ENCODE measurements around the gene CNTNAP5. TPM values are rescaled to one million over a fixed set of nuclear protein-coding genes. Genes with fewer than 3 reads are reported as not detected.

CNTNAP5 gene
- total RNA-seq, 1 donor from 2014 or later = not detected

- no peak for DNase-seq
Observed at GRCh38 chr2:124478761-124479160, 453.7 kb downstream of the CNTNAP5 start.

GRCh38 chr2:124480958-124481357 lies 455.9 kb downstream of the CNTNAP5 start:
- DNase-seq = no peak

- DNase-seq = no peak
Observed at GRCh38 chr2:124482044-124482443, 457.0 kb downstream of the CNTNAP5 start.

- no peak for DNase-seq
Observed at GRCh38 chr2:124482551-124482950, 457.5 kb downstream of the CNTNAP5 start.

GRCh38 chr2:124485659-124486058 lies 460.6 kb downstream of the CNTNAP5 start:
- DNase-seq = no peak

- no peak for DNase-seq
Observed at GRCh38 chr2:124489686-124490085, 464.6 kb downstream of the CNTNAP5 start.

GRCh38 chr2:124501575-124502152 lies 476.6 kb downstream of the CNTNAP5 start:
- no peak for DNase-seq

- no peak for DNase-seq
Observed at GRCh38 chr2:124514236-124514635, 489.1 kb downstream of the CNTNAP5 start.

GRCh38 chr2:124520953-124521352 lies 495.9 kb downstream of the CNTNAP5 start:
- no peak for DNase-seq

GRCh38 chr2:124523096-124523495 lies 498.0 kb downstream of the CNTNAP5 start:
- DNase-seq = no peak

GRCh38 chr2:124524155-124524915 lies 499.2 kb downstream of the CNTNAP5 start:
- DNase-seq = no peak

GRCh38 chr2:124526221-124526620 lies 501.1 kb downstream of the CNTNAP5 start:
- no peak for DNase-seq

- no peak for DNase-seq
Observed at GRCh38 chr2:124530203-124530602, 505.1 kb downstream of the CNTNAP5 start.

GRCh38 chr2:124533226-124533954 lies 508.3 kb downstream of the CNTNAP5 start:
- no peak for DNase-seq

- DNase-seq = no peak
Observed at GRCh38 chr2:124534028-124534427, 508.9 kb downstream of the CNTNAP5 start.

GRCh38 chr2:124535816-124536215 lies 510.7 kb downstream of the CNTNAP5 start:
- no peak for DNase-seq

- DNase-seq = no peak
Observed at GRCh38 chr2:124536591-124536990, 511.5 kb downstream of the CNTNAP5 start.

GRCh38 chr2:124538549-124538948 lies 513.5 kb downstream of the CNTNAP5 start:
- DNase-seq = no peak

- DNase-seq = no peak
Observed at GRCh38 chr2:124540805-124541204, 515.7 kb downstream of the CNTNAP5 start.

GRCh38 chr2:124542932-124543640 lies 518.0 kb downstream of the CNTNAP5 start:
- DNase-seq = no peak

- DNase-seq = no peak
Observed at GRCh38 chr2:124547700-124548099, 522.6 kb downstream of the CNTNAP5 start.

GRCh38 chr2:124558277-124558905 lies 533.3 kb downstream of the CNTNAP5 start:
- no peak for DNase-seq

- no peak for DNase-seq
Observed at GRCh38 chr2:124559236-124559635, 534.1 kb downstream of the CNTNAP5 start.
